Activated CD4-positive, alpha-beta T cell treated with anti-CD3 and anti-CD28 coated beads for 1 hour (primary cell): ENCODE measurements around the gene RNF115.

ENCODE experiments used
- DNase-seq: peaks from one replicate; pipeline ENCODE4 v3.0.0-alpha.2; 2020

The RNF115 gene

GRCh38 chr1:145692785-145693443, 131.0 kb downstream of the RNF115 start:
- DNase-seq = no peak

GRCh38 chr1:145690587-145691558, 133.0 kb downstream of the RNF115 start:
- no peak for DNase-seq

- DNase-seq = no peak
Observed at GRCh38 chr1:145689922-145690321, 134.0 kb downstream of the RNF115 start.

- DNase-seq = no peak
Observed at GRCh38 chr1:145688924-145689323, 135.0 kb downstream of the RNF115 start.
